NCI-H2081 treated with DMSO at 0.1 percent for 48 hours (cell line): Measurements from ENCODE around the gene TESPA1.

Source experiments
- DNase-seq: peaks from one replicate; lab custom pipeline; 2025; lab: John Stamatoyannopoulos, UW

Gene TESPA1

GRCh38 chr12:54983536-54984101 is 943 bp downstream of the TESPA1 start:
- no peak for DNase-seq

GRCh38 chr12:54981796-54982195 is 2.8 kb downstream of the TESPA1 start:
- no peak for DNase-seq

- DNase-seq: no peak
These were observed 4.2 kb downstream of the TESPA1 start for GRCh38 chr12:54980341-54980740.

- no peak for DNase-seq
These were observed 6.7 kb downstream of the TESPA1 start for GRCh38 chr12:54977857-54978256.

- DNase-seq: no peak
These were observed 7.4 kb downstream of the TESPA1 start for GRCh38 chr12:54977155-54977554.

- DNase-seq: no peak
These were observed 8.7 kb downstream of the TESPA1 start for GRCh38 chr12:54975875-54976274.

GRCh38 chr12:54975272-54975671 is 9.3 kb downstream of the TESPA1 start:
- DNase-seq: no peak

GRCh38 chr12:54974279-54974678 is 10.3 kb downstream of the TESPA1 start:
- DNase-seq: no peak

GRCh38 chr12:54973556-54973955 is 11.0 kb downstream of the TESPA1 start:
- no peak for DNase-seq

- no peak for DNase-seq
These were observed 13.8 kb downstream of the TESPA1 start for GRCh38 chr12:54970741-54971140.

- no peak for DNase-seq
These were observed 16.3 kb downstream of the TESPA1 start for GRCh38 chr12:54968181-54968730.

- no peak for DNase-seq
These were observed 17.1 kb downstream of the TESPA1 start for GRCh38 chr12:54967461-54967860.

GRCh38 chr12:54961190-54961589 is 23.4 kb downstream of the TESPA1 start:
- no peak for DNase-seq

- DNase-seq: no peak
These were observed 25.1 kb downstream of the TESPA1 start for GRCh38 chr12:54959291-54960018.

- DNase-seq: no peak
These were observed 26.4 kb downstream of the TESPA1 start for GRCh38 chr12:54958048-54958658.

GRCh38 chr12:54956818-54957641 is 27.5 kb downstream of the TESPA1 start:
- no peak for DNase-seq

GRCh38 chr12:54956322-54956721 is 28.2 kb downstream of the TESPA1 start:
- no peak for DNase-seq

- DNase-seq: no peak
These were observed 29.8 kb downstream of the TESPA1 start for GRCh38 chr12:54954801-54955200.

GRCh38 chr12:54954228-54954627 is 30.3 kb downstream of the TESPA1 start:
- DNase-seq: no peak

- DNase-seq: no peak
These were observed 34.4 kb downstream of the TESPA1 start for GRCh38 chr12:54950071-54950727.

- DNase-seq: no peak
These were observed 35.4 kb downstream of the TESPA1 start for GRCh38 chr12:54949073-54949711.
